HG03354 (cell line): Measurements from ENCODE around the gene CCNF.

ENCODE experiments used
- ATAC-seq: cut with Tn5 transposase; IDR thresholded peaks from one replicate; pipeline ENCODE4 v1.9.1; 2021; ENCODE audit warnings: mild to moderate bottlenecking; ENCODE audit not compliant: unreplicated experiment, poor library complexity, severe bottlenecking

Gene CCNF

GRCh38 chr16:2455081-2455845, 26.0 kb downstream of the CCNF start:
- ATAC-seq = no peak

- no peak for ATAC-seq
Observed at GRCh38 chr16:2456551-2457153, 27.4 kb downstream of the CCNF start.

- no peak for ATAC-seq
Observed at GRCh38 chr16:2457267-2457666, 28.0 kb downstream of the CCNF start.

- no peak for ATAC-seq
Observed at GRCh38 chr16:2457946-2458345, 28.7 kb downstream of the CCNF start.

GRCh38 chr16:2458887-2459646, 29.8 kb downstream of the CCNF start:
- no peak for ATAC-seq

GRCh38 chr16:2459647-2460390, 30.6 kb downstream of the CCNF start, which contains the start of gene TEDC2:
TEDC2 (plus strand) TSS chr16:2460109; CDS start chr16:2460145, 36 bp downstream.
- ATAC-seq = peak; percentile 90

GRCh38 chr16:2460391-2460713, 31.1 kb downstream of the CCNF start:
- no peak for ATAC-seq

GRCh38 chr16:2460916-2461315, 31.7 kb downstream of the CCNF start:
- no peak for ATAC-seq

- ATAC-seq = no peak
Observed at GRCh38 chr16:2462031-2462866, 33.0 kb downstream of the CCNF start.

- ATAC-seq = no peak
Observed at GRCh38 chr16:2464333-2464732, 35.1 kb downstream of the CCNF start.

- no peak for ATAC-seq
Observed at GRCh38 chr16:2465653-2466415, 36.6 kb downstream of the CCNF start.

- no peak for ATAC-seq
Observed at GRCh38 chr16:2466667-2467527, 37.6 kb downstream of the CCNF start.

- ATAC-seq = no peak
Observed at GRCh38 chr16:2467528-2468232, 38.4 kb downstream of the CCNF start.

GRCh38 chr16:2468233-2468724, 39.0 kb downstream of the CCNF start:
- ATAC-seq = no peak

- no peak for ATAC-seq
Observed at GRCh38 chr16:2468725-2469398, 39.6 kb downstream of the CCNF start.

- no peak for ATAC-seq
Observed at GRCh38 chr16:2469399-2470233, 40.4 kb downstream of the CCNF start.
